BJ (cell line): ENCODE data around the gene KXD1. TPM values are rescaled to one million over a fixed set of nuclear protein-coding genes. Genes with fewer than 3 reads are reported as not detected.

Source experiments
- CTCF ChIA-PET: fragments of 350-600 bp; formaldehyde crosslinking; extraction: SDS; loops from one replicate; lab custom pipeline; 2021; ENCODE audit warnings: antibody characterized with exemption, inconsistent platforms; lab: Yijun Ruan, JAX
- POLR2A ChIA-PET: fragments of 300-600 bp; sonication (Branson Sonifier 250); formaldehyde crosslinking; extraction: SDS; loops from one replicate; lab custom pipeline; 2021; ENCODE audit warnings: antibody characterized with exemption; lab: Charles Lee
- DNase-seq: peaks from one replicate; pipeline ENCODE4 v3.0.0-alpha.2; 2011; ENCODE audit warnings: low read depth
- H3K27me3 ChIP-seq: 2 replicates; pipeline ENCODE4 v1.6.0; 2011; ENCODE audit warnings: low read length; ENCODE audit not compliant: control insufficient read depth, insufficient read depth
- H3K36me3 ChIP-seq: 2 replicates; pipeline ENCODE4 v1.5.1; 2011; ENCODE audit warnings: low read length; ENCODE audit not compliant: control insufficient read depth, insufficient read depth
- H3K4me3 ChIP-seq: 2 replicates; pipeline ENCODE4 v1.5.1; 2011; ENCODE audit warnings: low read depth, mild to moderate bottlenecking, control low read depth, low read length
- CTCF ChIP-seq: IDR thresholded peaks from 2 replicates; pipeline ENCODE4 v1.5.1; 2011; ENCODE audit warnings: low read depth, mild to moderate bottlenecking, control low read depth, inconsistent platforms, low read length, moderate library complexity; ENCODE audit not compliant: insufficient read depth
- polyA plus RNA-seq: library from polyadenylated mRNA; depleted of rRNA; stranded (reverse); fragments of >200 nt; gene quantifications from 2 replicates; pipeline ENCODE4 v1.2.3, GENCODE V29; 2011

Gene KXD1
- polyA plus RNA-seq, 1 experiment = 163 TPM

- TF ChIP-seq CTCF = no peak
- Histone ChIP-seq H3K4me3 (no peak overlapping the region), H3K27me3 (no peaks in the 10 kb centered on the region), H3K36me3 (peaks cover 33% of the 10 kb centered on the region)
- CTCF ChIA-PET = no interaction called here
- POLR2A ChIA-PET = no interaction called here
- DNase-seq = no peak
These were observed 16.2 kb upstream of the KXD1 start for GRCh38 chr19:18541258-18541991.

- H3K4me3 ChIP-seq = peak overlapping the region; percentile 95
- peaks cover 26% of the 10 kb centered on the region for H3K36me3 ChIP-seq
- ChIA-PET POLR2A (no interaction called here), CTCF (interaction anchor here (1.0 kb wide), 1 partner anchor 12 kb away, joined by 4 read pairs; no protein-coding TSS in a partner anchor)
- DNase-seq = no peak
- H3K27me3 ChIP-seq = no peaks in the 10 kb centered on the region
- no peak for TF ChIP-seq CTCF
These were observed 15.4 kb upstream of the KXD1 start for GRCh38 chr19:18541992-18542940.

- Histone ChIP-seq H3K36me3 (peaks cover 20% of the 10 kb centered on the region), H3K4me3 (peak within 1 kb of the TSS; percentile 95), H3K27me3 (no peaks in the 10 kb centered on the region)
- no peak for TF ChIP-seq CTCF
- ChIA-PET POLR2A (interaction anchor here (0.8 kb wide), 1 partner anchor 14 kb away, joined by 9 read pairs; the partner anchor contains the start of gene KXD1), CTCF (interaction anchor here (1.0 to 1.6 kb wide), 3 partner anchors 12 to 83 kb away, joined by 3 to 4 read pairs (median 4); partner anchors contain the start of gene ELL)
- no peak for DNase-seq
These were observed 14.5 kb upstream of the KXD1 start, which contains the start of gene FKBP8 for GRCh38 chr19:18542941-18543813. TSS of gene FKBP8 (minus strand) at chr19:18543573. CDS start at chr19:18541970, 1,603 bp downstream.

GRCh38 chr19:18543814-18544475 lies 13.7 kb upstream of the KXD1 start:
- H3K4me3 ChIP-seq = peak overlapping the region; percentile 31
- no peaks in the 10 kb centered on the region for H3K27me3 ChIP-seq
- POLR2A ChIA-PET = interaction anchor here (0.5 to 0.8 kb wide), 2 partner anchors 14 kb away, joined by 6 to 9 read pairs; partner anchors contain the start of gene KXD1
- CTCF ChIA-PET = interaction anchor here (1.1 to 1.6 kb wide), 3 partner anchors 22 to 93 kb away, joined by 3 to 4 read pairs (median 3); partner anchors contain the start of gene ELL
- TF ChIP-seq CTCF = no peak
- peaks cover 18% of the 10 kb centered on the region for H3K36me3 ChIP-seq
- no peak for DNase-seq
